ENCODE data around the gene ERCC6. TPM values are rescaled to one million over a fixed set of nuclear protein-coding genes. Genes with fewer than 3 reads are reported as not detected.

The ERCC6 gene
- polyA plus RNA-seq, 1 of the 3 experiments (the other 2 are of a cell fraction), result 4.5 TPM

- WGBS (ENCODE audit: low lambda C conversion rate), result 60% methylated on average over 6 of the region's 6 CpGs
- no peak for DNase-seq
- Histone ChIP-seq H3K4me1 (ENCODE audit: control insufficient read depth in 1 of 2, insufficient read depth in 2 of 2, low read depth in 1 of 2, low read length in 1 of 2) (peaks cover 3 to 13% of the 10 kb centered on the region in 2 experiments; a peak in 2 of 4 replicates), H2AFZ (ENCODE audit: low read depth) (no peak overlapping the region), H4K20me1 (ENCODE audit: insufficient read depth) (no peaks in the 10 kb centered on the region), H3K36me3 (replicated peaks in 1 of 2; ENCODE audit: control insufficient read depth in 1 of 2, insufficient read depth in 2 of 2, low read length in 1 of 2) (no peaks in the 10 kb centered on the region), H3K9me3 (no peaks in the 10 kb centered on the region), H3K4me2 (no peak overlapping the region), H3K27ac (ENCODE audit: low read depth in 2 of 2, low read length in 1 of 2) (no peak overlapping the region), H3K9ac (no peak overlapping the region), H3K27me3 (ENCODE audit: insufficient read depth) (no peaks in the 10 kb centered on the region), H3F3A (replicated peaks; ENCODE audit: insufficient read depth) (peaks cover under 1% of the 10 kb centered on the region), H3K79me2 (ENCODE audit: insufficient read depth) (peaks cover 20% of the 10 kb centered on the region), H3K9me2 (no peaks in the 10 kb centered on the region), H3K4me3 (ENCODE audit: low read depth in 2 of 2, low read length in 1 of 2) (no peak overlapping the region)
- ChIA-PET POLR2A (no interaction called here), CTCF (interaction anchor here (0.7 to 1.5 kb wide), 2 partner anchors 13 to 132 kb away, joined by 3 read pairs; no protein-coding TSS in a partner anchor)
- no peak for TF ChIP-seq NRF1 (IDR thresholded peaks at IDR 0.05; ENCODE audit: low read depth, low read length)
- TF ChIP-seq GATA2 (CRISPR knock-in tag; IDR thresholded peaks at IDR 0.05), result no peak
- TF ChIP-seq YY1 (IDR thresholded peaks at IDR 0.05; ENCODE audit: low read depth), result no peak
- TF ChIP-seq PBX3 (IDR thresholded peaks at IDR 0.05), result no peak
- TF ChIP-seq TAF1 (IDR thresholded peaks at IDR 0.05; ENCODE audit: borderline replicate concordance, low read depth, low read length), result no peak
- TF ChIP-seq RAD21 (IDR thresholded peaks at IDR 0.05; ENCODE audit: low read length), result no peak
- TF ChIP-seq TEAD4 (IDR thresholded peaks at IDR 0.05; ENCODE audit: borderline replicate concordance, insufficient read depth), result no peak
- no peak for TF ChIP-seq MXI1 (IDR thresholded peaks at IDR 0.05; ENCODE audit: low read depth, low read length)
- no peak for TF ChIP-seq USF2 (IDR thresholded peaks at IDR 0.05; ENCODE audit: borderline replicate concordance, low read depth, low read length)
- TF ChIP-seq, protein P1, sequence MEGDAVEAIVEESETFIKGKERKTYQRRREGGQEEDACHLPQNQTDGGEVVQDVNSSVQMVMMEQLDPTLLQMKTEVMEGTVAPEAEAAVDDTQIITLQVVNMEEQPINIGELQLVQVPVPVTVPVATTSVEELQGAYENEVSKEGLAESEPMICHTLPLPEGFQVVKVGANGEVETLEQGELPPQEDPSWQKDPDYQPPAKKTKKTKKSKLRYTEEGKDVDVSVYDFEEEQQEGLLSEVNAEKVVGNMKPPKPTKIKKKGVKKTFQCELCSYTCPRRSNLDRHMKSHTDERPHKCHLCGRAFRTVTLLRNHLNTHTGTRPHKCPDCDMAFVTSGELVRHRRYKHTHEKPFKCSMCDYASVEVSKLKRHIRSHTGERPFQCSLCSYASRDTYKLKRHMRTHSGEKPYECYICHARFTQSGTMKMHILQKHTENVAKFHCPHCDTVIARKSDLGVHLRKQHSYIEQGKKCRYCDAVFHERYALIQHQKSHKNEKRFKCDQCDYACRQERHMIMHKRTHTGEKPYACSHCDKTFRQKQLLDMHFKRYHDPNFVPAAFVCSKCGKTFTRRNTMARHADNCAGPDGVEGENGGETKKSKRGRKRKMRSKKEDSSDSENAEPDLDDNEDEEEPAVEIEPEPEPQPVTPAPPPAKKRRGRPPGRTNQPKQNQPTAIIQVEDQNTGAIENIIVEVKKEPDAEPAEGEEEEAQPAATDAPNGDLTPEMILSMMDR (IDR thresholded peaks at IDR 0.05), result no peak
- no peak for TF ChIP-seq RCOR1 (IDR thresholded peaks at IDR 0.05; ENCODE audit: low read length)
- TF ChIP-seq CHD2 (IDR thresholded peaks at IDR 0.05; ENCODE audit: low read length, partially characterized antibody), result no peak
- no peak for TF ChIP-seq EP300 (IDR thresholded peaks at IDR 0.05; ENCODE audit: borderline replicate concordance in 1 of 2, low read depth in 1 of 2, low read length in 1 of 2)
- no peak for TF ChIP-seq REST (IDR thresholded peaks at IDR 0.05; ENCODE audit: low read depth, low read length)
- no peak for TF ChIP-seq IRF3 (IDR thresholded peaks at IDR 0.05; ENCODE audit: low read depth, low read length)
- no peak for TF ChIP-seq RFX5 (IDR thresholded peaks at IDR 0.05; ENCODE audit: low read length)
- TF ChIP-seq RXRA (IDR thresholded peaks at IDR 0.05; ENCODE audit: borderline replicate concordance, low read depth), result no peak
These were observed 2.8 kb upstream of the ERCC6 start for GRCh38 chr10:49541762-49542161.

Data from SK-N-SH (cell line).